ENCODE results near the gene SCRN3.

Gene SCRN3

GRCh38 chr2:174446531-174446930, 51.0 kb downstream of the SCRN3 start:
- TF ChIP-seq REST (IDR thresholded peaks at IDR 0.05; ENCODE audit: low read depth), result no peak
- no peak for TF ChIP-seq YY1 (IDR thresholded peaks at IDR 0.05; ENCODE audit: low read depth)
- no peak for TF ChIP-seq TAF1 (IDR thresholded peaks at IDR 0.05; ENCODE audit: low read depth)
- TF ChIP-seq TCF12 (IDR thresholded peaks at IDR 0.05; ENCODE audit: low read depth), result no peak
- TF ChIP-seq RAD21 (IDR thresholded peaks at IDR 0.05; ENCODE audit: low read depth), result no peak
- no peak for TF ChIP-seq TEAD4 (IDR thresholded peaks at IDR 0.05)
- TF ChIP-seq ZBTB7A (IDR thresholded peaks at IDR 0.05; ENCODE audit: low read depth), result no peak

- TF ChIP-seq ZBTB7A (IDR thresholded peaks at IDR 0.05; ENCODE audit: low read depth) (no peak), RAD21 (IDR thresholded peaks at IDR 0.05; ENCODE audit: low read depth) (no peak), TEAD4 (IDR thresholded peaks at IDR 0.05) (no peak), REST (IDR thresholded peaks at IDR 0.05; ENCODE audit: low read depth) (no peak), CEBPB (IDR thresholded peaks at IDR 0.05) (no peak), TCF12 (IDR thresholded peaks at IDR 0.05; ENCODE audit: low read depth) (no peak), TAF1 (IDR thresholded peaks at IDR 0.05; ENCODE audit: low read depth) (no peak), NFIC (IDR thresholded peaks at IDR 0.05) (no peak), MAX (IDR thresholded peaks at IDR 0.05) (no peak), FOXM1 (IDR thresholded peaks at IDR 0.05; ENCODE audit: borderline replicate concordance, low read depth) (no peak), EGR1 (IDR thresholded peaks at IDR 0.05) (no peak), EP300 (IDR thresholded peaks at IDR 0.05; ENCODE audit: borderline replicate concordance) (no peak), YY1 (IDR thresholded peaks at IDR 0.05; ENCODE audit: low read depth) (no peak)
Measured at GRCh38 chr2:174449033-174449432, 53.5 kb downstream of the SCRN3 start.

GRCh38 chr2:174450021-174450816, 54.7 kb downstream of the SCRN3 start:
- TF ChIP-seq EGR1 (IDR thresholded peaks at IDR 0.05), result no peak
- TF ChIP-seq FOXM1 (IDR thresholded peaks at IDR 0.05; ENCODE audit: borderline replicate concordance, low read depth), result no peak
- no peak for TF ChIP-seq USF1 (IDR thresholded peaks at IDR 0.05)
- no peak for TF ChIP-seq CREB1 (IDR thresholded peaks at IDR 0.05; ENCODE audit: low read depth)
- TF ChIP-seq TEAD4 (IDR thresholded peaks at IDR 0.05), result no peak
- no peak for TF ChIP-seq TCF12 (IDR thresholded peaks at IDR 0.05; ENCODE audit: low read depth)
- no peak for TF ChIP-seq REST (IDR thresholded peaks at IDR 0.05; ENCODE audit: low read depth)
- TF ChIP-seq MAX (IDR thresholded peaks at IDR 0.05), result no peak
- TF ChIP-seq EP300 (IDR thresholded peaks at IDR 0.05; ENCODE audit: borderline replicate concordance), result no peak
- TF ChIP-seq ZBTB7A (IDR thresholded peaks at IDR 0.05; ENCODE audit: low read depth), result no peak

- no peak for TF ChIP-seq USF1 (IDR thresholded peaks at IDR 0.05)
- no peak for TF ChIP-seq YY1 (IDR thresholded peaks at IDR 0.05; ENCODE audit: low read depth)
- TF ChIP-seq EGR1 (IDR thresholded peaks at IDR 0.05), result no peak
- TF ChIP-seq RAD21 (IDR thresholded peaks at IDR 0.05; ENCODE audit: low read depth), result no peak
- no peak for TF ChIP-seq ZBTB7A (IDR thresholded peaks at IDR 0.05; ENCODE audit: low read depth)
- TF ChIP-seq TEAD4 (IDR thresholded peaks at IDR 0.05), result no peak
- TF ChIP-seq CREB1 (IDR thresholded peaks at IDR 0.05; ENCODE audit: low read depth), result no peak
Measured at GRCh38 chr2:174454566-174454965, 59.0 kb downstream of the SCRN3 start.
